ENCODE data around the gene KIF4A. TPM values are rescaled to one million over a fixed set of nuclear protein-coding genes. Genes with fewer than 3 reads are reported as not detected.

Gene KIF4A
- total RNA-seq, 1 donor from 2014 or later = 3.0 TPM

GRCh38 chrX:70442224-70442623, 152.3 kb downstream of the KIF4A start:
- H3K27me3 Mint-ChIP-seq (ENCODE audit: low read depth, unreplicated experiment) = peaks cover 28% of the 10 kb centered on the region
- DNase-seq (ENCODE audit: low read depth) = no peak
- H3K36me3 ChIP-seq (ENCODE audit: insufficient read depth, low read length) = no peaks in the 10 kb centered on the region

GRCh38 chrX:70444326-70444945, 154.5 kb downstream of the KIF4A start, which contains the start of gene DLG3:
Gene DLG3, plus strand, starts transcription at chrX:70444835. Its CDS starts 367 bp downstream, at chrX:70445202.
- TF ChIP-seq CTCF (IDR thresholded peaks at IDR 0.05; ENCODE audit: insufficient read depth, low read depth, low read length) (no peak), EZH2 (IDR thresholded peaks at IDR 0.05; ENCODE audit: insufficient read depth, low read length) (no peak)
- peaks cover 6% of the 10 kb centered on the region for H3K27me3 ChIP-seq (ENCODE audit: insufficient read depth, low read length)
- Mint-ChIP-seq H3K9me3 (ENCODE audit: unreplicated experiment) (peaks cover 2% of the 10 kb centered on the region), H3K27me3 (ENCODE audit: low read depth, unreplicated experiment) (peaks cover 34% of the 10 kb centered on the region), H3K36me3 (ENCODE audit: low read depth, unreplicated experiment) (no peaks in the 10 kb centered on the region), H3K4me1 (ENCODE audit: low read depth, unreplicated experiment) (no peaks in the 10 kb centered on the region), H3K4me3 (ENCODE audit: unreplicated experiment) (no peak within 1 kb of the TSS), H3K27ac (ENCODE audit: unreplicated experiment) (no peak within 1 kb of the TSS)
- no peaks in the 10 kb centered on the region for H3K9me3 ChIP-seq (ENCODE audit: insufficient read depth, low read depth, low read length)
- peak within 1 kb of the TSS; percentile 60 for H2AFZ ChIP-seq (ENCODE audit: low read depth, low read length)
- H3K36me3 ChIP-seq (ENCODE audit: insufficient read depth, low read length) = no peaks in the 10 kb centered on the region
- no peak within 1 kb of the TSS for H3K9ac ChIP-seq (ENCODE audit: low read length)
- H3K27ac ChIP-seq (ENCODE audit: low read depth, low read length) = no peak within 1 kb of the TSS
- DNase-seq (ENCODE audit: low read depth) (no peak), FAIRE-seq (peak; percentile 73)
- H3K4me1 ChIP-seq (ENCODE audit: insufficient read depth, low read length) = no peaks in the 10 kb centered on the region
- no peaks in the 10 kb centered on the region for H3K79me2 ChIP-seq (ENCODE audit: insufficient read depth, low read length)
- no peak within 1 kb of the TSS for H3K4me2 ChIP-seq (ENCODE audit: low read length)
- no peaks in the 10 kb centered on the region for H4K20me1 ChIP-seq (ENCODE audit: insufficient read depth, low read length)
- no peak within 1 kb of the TSS for H3K4me3 ChIP-seq (ENCODE audit: insufficient read depth, low read depth, low read length)

More at GRCh38 chrX:70442224-70442623, 152.3 kb downstream of the KIF4A start:
- Histone ChIP-seq H3K4me1 (ENCODE audit: insufficient read depth, low read length) (peaks cover 2% of the 10 kb centered on the region), H3K4me2 (ENCODE audit: low read length) (no peak overlapping the region), H3K4me3 (ENCODE audit: insufficient read depth, low read depth, low read length) (no peak overlapping the region), H4K20me1 (ENCODE audit: insufficient read depth, low read length) (no peaks in the 10 kb centered on the region), H3K27me3 (ENCODE audit: insufficient read depth, low read length) (peaks cover 6% of the 10 kb centered on the region), H3K9ac (ENCODE audit: low read length) (no peak overlapping the region), H3K9me3 (ENCODE audit: insufficient read depth, low read depth, low read length) (no peaks in the 10 kb centered on the region), H3K27ac (ENCODE audit: low read depth, low read length) (no peak overlapping the region), H2AFZ (ENCODE audit: low read depth, low read length) (no peak overlapping the region), H3K79me2 (ENCODE audit: insufficient read depth, low read length) (no peaks in the 10 kb centered on the region)
- no peak for FAIRE-seq
- TF ChIP-seq EZH2 (IDR thresholded peaks at IDR 0.05; ENCODE audit: insufficient read depth, low read length) (no peak), CTCF (IDR thresholded peaks at IDR 0.05; ENCODE audit: insufficient read depth, low read depth, low read length) (no peak)
- peaks cover 2% of the 10 kb centered on the region for H3K9me3 Mint-ChIP-seq (ENCODE audit: unreplicated experiment)
- H3K27ac Mint-ChIP-seq (ENCODE audit: unreplicated experiment) = no peak overlapping the region
- no peaks in the 10 kb centered on the region for H3K36me3 Mint-ChIP-seq (ENCODE audit: low read depth, unreplicated experiment)
- peaks cover 6% of the 10 kb centered on the region for H3K4me1 Mint-ChIP-seq (ENCODE audit: low read depth, unreplicated experiment)
- no peak overlapping the region for H3K4me3 Mint-ChIP-seq (ENCODE audit: unreplicated experiment)

All from astrocyte (in vitro differentiated cells and primary cell).